SU-DHL-6 (cell line): ENCODE results near the gene KCNB1.

Experiments used
- H2AFZ ChIP-seq: fragments of 200-600 bp; sonication (generic); 2 replicates; pipeline ENCODE4 v1.6.1; 2014; ENCODE audit warnings: low read depth, mild to moderate bottlenecking, moderate library complexity, mixed read lengths, antibody characterized with exemption, low read length; ENCODE audit not compliant: severe bottlenecking
- H3F3A ChIP-seq: fragments of 200-600 bp; shearing (Covaris generic); 2 replicates; pipeline ENCODE4 v1.6.0; 2016; ENCODE audit warnings: antibody characterized with exemption, mild to moderate bottlenecking; ENCODE audit not compliant: insufficient read depth
- H3K27ac ChIP-seq: fragments of 200-600 bp; sonication (generic); 2 replicates; pipeline ENCODE4 v1.5.1; 2016; ENCODE audit warnings: low read depth, mild to moderate bottlenecking, low read length, moderate library complexity, mixed read lengths
- H3K27me3 ChIP-seq: fragments of 200-600 bp; sonication (generic), shearing (Covaris generic); 2 replicates; pipeline ENCODE4 v1.6.0; 2014; ENCODE audit warnings: mild to moderate bottlenecking, low read length
- H3K36me3 ChIP-seq: fragments of 200-600 bp; sonication (generic); 2 replicates; pipeline ENCODE4 v1.6.1; 2014; ENCODE audit warnings: mild to moderate bottlenecking, low read length, mixed read lengths
- H3K4me2 ChIP-seq: fragments of 300-600, 200-600 bp; shearing (Covaris generic), sonication (generic); 2 replicates; pipeline ENCODE4 v1.6.0; 2014; ENCODE audit warnings: low read length, low read depth, mild to moderate bottlenecking; ENCODE audit not compliant: poor library complexity, severe bottlenecking
- H3K4me3 ChIP-seq: fragments of 200-600 bp; sonication (generic); 2 replicates; pipeline ENCODE4 v1.5.1; 2014; ENCODE audit warnings: antibody characterized with exemption, low read length, mild to moderate bottlenecking, mixed read lengths; ENCODE audit not compliant: insufficient read depth, poor library complexity, severe bottlenecking
- H3K79me2 ChIP-seq: fragments of 200-600 bp; sonication (generic); 2 replicates; pipeline ENCODE4 v1.6.1; 2014; ENCODE audit warnings: mild to moderate bottlenecking, low read length, moderate library complexity; ENCODE audit not compliant: insufficient read depth
- H3K9ac ChIP-seq: fragments of 200-600 bp; sonication (generic); 2 replicates; pipeline ENCODE4 v1.7.0; 2014; ENCODE audit warnings: mild to moderate bottlenecking, low read length
- H3K9me2 ChIP-seq: fragments of 200-600 bp; sonication (generic); replicated peaks from 2 replicates; pipeline ENCODE4 v1.6.1; 2014; ENCODE audit warnings: low read length; ENCODE audit not compliant: insufficient read depth
- H3K9me3 ChIP-seq: fragments of 200-600 bp; sonication (generic); 2 replicates; pipeline ENCODE4 v1.6.1; 2014; ENCODE audit warnings: low read length, mixed read lengths; ENCODE audit not compliant: insufficient read depth
- H4K20me1 ChIP-seq: fragments of 200-600 bp; sonication (generic); 2 replicates; pipeline ENCODE4 v1.6.1; 2014; ENCODE audit warnings: low read depth, mild to moderate bottlenecking, antibody characterized with exemption, low read length, moderate library complexity, mixed read lengths
- EZH2phosphoT487 ChIP-seq: fragments of 200-600 bp; sonication (generic), shearing (Covaris generic); conservative IDR thresholded peaks from 2 replicates; pipeline ENCODE4 v1.6.1; 2018; ENCODE audit warnings: mild to moderate bottlenecking, antibody characterized with exemption, low read length, moderate library complexity, mixed read lengths
- TF ChIP-seq, protein P1 (sequence below): fragments of 200-600 bp; sonication (generic); IDR thresholded peaks from one replicate; pipeline ENCODE4 v1.5.1; 2017; ENCODE audit warnings: antibody characterized with exemption, mild to moderate bottlenecking, low read length, moderate library complexity; ENCODE audit not compliant: insufficient read depth, poor library complexity, severe bottlenecking

KCNB1 gene

DNA sequence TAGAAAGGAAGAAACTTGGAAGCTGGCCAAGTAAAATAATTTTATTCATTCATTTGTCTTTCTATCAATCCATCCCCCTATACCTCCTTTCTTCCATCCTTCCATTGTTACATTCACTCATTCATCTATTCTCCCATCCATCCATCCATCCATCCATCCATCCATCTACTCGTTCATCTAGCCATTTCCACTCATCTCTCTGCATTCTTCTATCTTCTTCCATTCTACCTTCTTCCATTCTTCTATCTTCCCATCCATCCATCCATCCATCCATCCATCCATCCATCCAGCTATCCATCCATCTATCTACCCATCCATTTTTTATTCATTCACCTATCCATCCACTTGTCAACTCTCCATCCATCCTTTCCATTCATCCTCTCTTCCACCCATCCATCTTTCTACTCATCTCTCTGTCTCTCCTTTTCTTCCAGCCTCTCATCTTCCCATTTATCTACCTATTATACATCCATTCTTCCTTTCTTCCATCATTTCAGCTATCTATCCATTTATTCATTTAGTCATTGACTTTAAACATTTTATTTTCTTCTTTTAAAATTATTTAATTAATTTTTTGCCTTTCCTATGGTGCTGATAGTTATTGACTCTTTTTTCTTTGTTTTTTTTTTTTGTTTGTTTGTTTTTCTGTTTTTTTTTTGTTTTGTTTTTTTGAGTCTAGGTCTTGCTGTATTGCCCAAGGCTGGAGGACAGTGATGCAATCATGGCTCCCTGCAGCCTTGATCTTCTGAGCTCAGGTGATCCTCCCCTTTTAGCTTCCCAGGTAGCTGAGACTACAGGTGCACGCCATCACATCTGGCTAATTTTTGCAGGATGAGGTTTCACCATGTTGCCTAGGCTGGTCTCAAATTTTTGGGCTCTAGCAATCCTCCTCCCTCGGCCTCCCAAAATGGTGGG is 151.5 kb downstream of the KCNB1 start:
- H3K9ac ChIP-seq, result no peak overlapping the region
- no peak overlapping the region for H2AFZ ChIP-seq
- H4K20me1 ChIP-seq, result no peaks in the 10 kb centered on the region
- H3K4me3 ChIP-seq, result no peak overlapping the region
- TF ChIP-seq, protein P1, sequence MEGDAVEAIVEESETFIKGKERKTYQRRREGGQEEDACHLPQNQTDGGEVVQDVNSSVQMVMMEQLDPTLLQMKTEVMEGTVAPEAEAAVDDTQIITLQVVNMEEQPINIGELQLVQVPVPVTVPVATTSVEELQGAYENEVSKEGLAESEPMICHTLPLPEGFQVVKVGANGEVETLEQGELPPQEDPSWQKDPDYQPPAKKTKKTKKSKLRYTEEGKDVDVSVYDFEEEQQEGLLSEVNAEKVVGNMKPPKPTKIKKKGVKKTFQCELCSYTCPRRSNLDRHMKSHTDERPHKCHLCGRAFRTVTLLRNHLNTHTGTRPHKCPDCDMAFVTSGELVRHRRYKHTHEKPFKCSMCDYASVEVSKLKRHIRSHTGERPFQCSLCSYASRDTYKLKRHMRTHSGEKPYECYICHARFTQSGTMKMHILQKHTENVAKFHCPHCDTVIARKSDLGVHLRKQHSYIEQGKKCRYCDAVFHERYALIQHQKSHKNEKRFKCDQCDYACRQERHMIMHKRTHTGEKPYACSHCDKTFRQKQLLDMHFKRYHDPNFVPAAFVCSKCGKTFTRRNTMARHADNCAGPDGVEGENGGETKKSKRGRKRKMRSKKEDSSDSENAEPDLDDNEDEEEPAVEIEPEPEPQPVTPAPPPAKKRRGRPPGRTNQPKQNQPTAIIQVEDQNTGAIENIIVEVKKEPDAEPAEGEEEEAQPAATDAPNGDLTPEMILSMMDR, result no peak
- TF ChIP-seq EZH2phosphoT487, result no peak
- no peaks in the 10 kb centered on the region for H3K79me2 ChIP-seq
- no peaks in the 10 kb centered on the region for H3K36me3 ChIP-seq
- no peak overlapping the region for H3K27ac ChIP-seq
- H3K27me3 ChIP-seq, result no peaks in the 10 kb centered on the region
- H3K9me3 ChIP-seq, result no peaks in the 10 kb centered on the region
- H3K9me2 ChIP-seq, result no peaks in the 10 kb centered on the region
- H3K4me2 ChIP-seq, result no peak overlapping the region
- no peaks in the 10 kb centered on the region for H3F3A ChIP-seq

DNA sequence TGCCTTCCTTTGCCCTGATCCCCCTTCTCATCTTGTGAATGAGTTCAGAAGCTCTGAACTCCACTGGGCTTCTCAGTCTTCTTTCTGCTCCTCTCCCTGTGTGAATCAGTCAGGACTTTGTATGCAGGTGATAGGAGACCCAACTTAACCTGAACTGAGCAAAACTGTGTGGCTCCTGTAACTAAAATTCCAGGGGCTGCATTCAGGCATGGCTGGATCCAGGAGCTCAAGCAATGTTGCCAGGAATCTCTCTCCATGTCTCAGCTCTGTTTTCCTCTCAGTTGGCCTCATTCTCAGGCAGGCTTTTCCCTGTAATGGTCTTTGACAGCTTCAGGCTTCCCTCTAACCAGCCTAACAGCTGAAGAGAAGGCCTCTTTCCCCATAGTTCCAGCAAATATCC is 153.7 kb downstream of the KCNB1 start:
- TF ChIP-seq, protein P1, result no peak
- TF ChIP-seq EZH2phosphoT487, result no peak

DNA sequence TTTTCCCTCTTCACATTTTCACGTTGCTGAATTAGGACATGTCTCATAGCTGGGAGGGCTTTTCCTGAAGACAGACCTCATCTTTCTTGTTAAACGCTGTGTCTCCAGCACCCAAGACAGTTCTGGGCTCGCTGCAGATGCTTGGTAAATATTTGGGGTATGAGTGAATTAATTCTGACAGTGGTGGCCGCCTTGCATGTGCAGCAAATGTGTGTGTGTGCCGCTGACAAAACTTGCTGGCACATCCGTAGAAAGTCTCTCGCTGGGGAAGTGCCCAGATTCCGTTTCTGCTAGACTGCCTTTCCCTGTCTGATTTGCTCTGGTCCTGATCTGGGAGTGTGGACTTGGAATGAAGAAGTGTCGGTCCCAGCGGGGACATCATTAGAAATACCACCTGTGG is 156.4 kb downstream of the KCNB1 start:
- Histone ChIP-seq H3K27me3 (no peaks in the 10 kb centered on the region), H3K9ac (no peak overlapping the region), H3F3A (no peaks in the 10 kb centered on the region), H4K20me1 (no peaks in the 10 kb centered on the region), H3K27ac (no peak overlapping the region), H3K4me3 (no peak overlapping the region), H3K9me3 (no peaks in the 10 kb centered on the region), H3K36me3 (no peaks in the 10 kb centered on the region), H2AFZ (no peak overlapping the region), H3K9me2 (no peaks in the 10 kb centered on the region), H3K4me2 (no peak overlapping the region), H3K79me2 (no peaks in the 10 kb centered on the region)
- TF ChIP-seq EZH2phosphoT487, result no peak
- TF ChIP-seq, protein P1, result no peak

More for the DNA sequence above, 153.7 kb downstream of the KCNB1 start:
- Histone ChIP-seq H3K36me3 (no peaks in the 10 kb centered on the region), H3K79me2 (no peaks in the 10 kb centered on the region), H3K4me2 (no peak overlapping the region), H3K9ac (no peak overlapping the region), H3K9me3 (no peaks in the 10 kb centered on the region), H3K27ac (no peak overlapping the region), H3K4me3 (no peak overlapping the region), H3F3A (no peaks in the 10 kb centered on the region), H2AFZ (no peak overlapping the region), H3K9me2 (no peaks in the 10 kb centered on the region), H4K20me1 (no peaks in the 10 kb centered on the region), H3K27me3 (no peaks in the 10 kb centered on the region)
